ENCODE results near the gene ZNF555. TPM values are rescaled to one million over a fixed set of nuclear protein-coding genes. Genes with fewer than 3 reads are reported as not detected.

Gene ZNF555
- total RNA-seq, 3 donors from 2014 or later (not counting 1 experiment from before 2014, with no cell fraction given): 2.0 to 4.6 (median 2.9) TPM

DNA sequence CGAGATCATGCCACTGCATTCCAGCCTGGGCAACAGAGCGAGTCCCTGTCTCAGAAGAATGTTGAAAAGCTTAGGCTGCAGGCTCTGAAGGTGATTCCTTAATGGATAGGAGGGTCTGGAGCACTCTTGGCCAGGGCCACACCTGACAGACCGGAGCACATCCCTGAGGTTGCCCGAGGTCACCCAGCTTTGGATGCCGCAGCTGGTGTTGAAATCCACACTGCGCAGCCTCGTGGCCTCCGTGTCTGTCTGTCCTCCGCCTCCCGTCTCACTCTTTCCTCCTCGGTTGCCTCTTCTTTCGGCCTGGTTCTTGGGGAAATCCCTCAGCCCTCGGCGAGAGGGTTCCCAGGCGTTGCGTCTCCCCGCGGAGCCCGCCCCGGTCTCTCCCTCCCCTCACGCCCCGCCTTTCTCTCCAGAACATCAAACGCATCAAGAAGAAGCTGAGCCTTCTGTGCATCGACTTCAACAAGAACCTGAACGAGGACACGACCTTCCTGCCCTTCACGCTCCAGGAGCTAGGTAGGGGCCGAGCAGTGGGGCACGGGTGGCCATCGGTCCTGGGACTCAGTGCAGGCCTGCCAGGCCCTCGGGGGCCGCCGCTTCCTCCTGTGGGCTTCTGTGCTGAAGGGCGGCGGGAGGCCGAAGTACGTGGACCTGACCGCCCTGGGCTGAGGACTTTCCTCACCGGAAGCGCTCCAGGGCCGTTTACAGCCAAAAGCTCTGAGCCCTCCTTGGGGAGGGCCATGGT, 41.8 kb upstream of the ZNF555 start:
- no peak overlapping the region for H3K27ac ChIP-seq (ENCODE audit: low read length)
- intact Hi-C loops (cut with micrococcal nuclease): no loop called here

DNA sequence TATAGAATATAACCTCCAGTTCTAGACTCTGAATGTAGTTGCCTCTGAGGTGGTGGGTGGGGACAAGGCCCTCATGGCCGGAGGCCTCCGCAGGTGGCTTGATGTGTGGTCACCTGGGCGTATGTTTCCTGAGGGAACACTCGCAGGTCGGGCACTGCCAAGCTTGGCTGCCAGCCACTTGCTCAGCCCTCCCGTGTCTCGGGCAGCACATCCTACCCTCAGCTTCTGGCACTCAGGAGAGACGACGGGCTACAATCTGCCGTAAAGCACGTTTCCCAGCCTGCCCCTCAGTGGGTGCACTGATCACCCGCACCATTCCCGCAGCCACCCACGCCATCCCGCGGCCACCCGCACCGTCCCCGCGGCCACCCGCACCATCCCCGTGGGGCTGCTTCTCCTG, 40.8 kb upstream of the ZNF555 start:
- Mint-ChIP-seq H3K27ac (no peak overlapping the region), H3K36me3 (no peaks in the 10 kb centered on the region), H3K27me3 (ENCODE audit: low read depth in 2 of 2) (no peaks in the 10 kb centered on the region), H3K4me1 (peaks cover 7 to 11% of the 10 kb centered on the region in 2 donors), H3K4me3 (no peak overlapping the region), H3K9me3 (no peaks in the 10 kb centered on the region)
- DNase-seq (no peak), ATAC-seq (no peak)
- WGBS (ENCODE audit: insufficient coverage): 98% methylated on average over 22 of the region's 22 CpGs
- H3K4me1 ChIP-seq (ENCODE audit: control insufficient read depth, insufficient read depth, low read length): no peaks in the 10 kb centered on the region
- no peaks in the 10 kb centered on the region for H3K9me3 ChIP-seq (ENCODE audit: control insufficient read depth, insufficient read depth, low read length)
- H3K27ac ChIP-seq (ENCODE audit: low read length): no peak overlapping the region
- no peak overlapping the region for H3K4me3 ChIP-seq (ENCODE audit: low read length)
- peaks cover 13% of the 10 kb centered on the region for H3K36me3 ChIP-seq (ENCODE audit: control insufficient read depth, insufficient read depth, low read length)
- intact Hi-C loops (cut with micrococcal nuclease): no loop called here
- TF ChIP-seq, protein P1, sequence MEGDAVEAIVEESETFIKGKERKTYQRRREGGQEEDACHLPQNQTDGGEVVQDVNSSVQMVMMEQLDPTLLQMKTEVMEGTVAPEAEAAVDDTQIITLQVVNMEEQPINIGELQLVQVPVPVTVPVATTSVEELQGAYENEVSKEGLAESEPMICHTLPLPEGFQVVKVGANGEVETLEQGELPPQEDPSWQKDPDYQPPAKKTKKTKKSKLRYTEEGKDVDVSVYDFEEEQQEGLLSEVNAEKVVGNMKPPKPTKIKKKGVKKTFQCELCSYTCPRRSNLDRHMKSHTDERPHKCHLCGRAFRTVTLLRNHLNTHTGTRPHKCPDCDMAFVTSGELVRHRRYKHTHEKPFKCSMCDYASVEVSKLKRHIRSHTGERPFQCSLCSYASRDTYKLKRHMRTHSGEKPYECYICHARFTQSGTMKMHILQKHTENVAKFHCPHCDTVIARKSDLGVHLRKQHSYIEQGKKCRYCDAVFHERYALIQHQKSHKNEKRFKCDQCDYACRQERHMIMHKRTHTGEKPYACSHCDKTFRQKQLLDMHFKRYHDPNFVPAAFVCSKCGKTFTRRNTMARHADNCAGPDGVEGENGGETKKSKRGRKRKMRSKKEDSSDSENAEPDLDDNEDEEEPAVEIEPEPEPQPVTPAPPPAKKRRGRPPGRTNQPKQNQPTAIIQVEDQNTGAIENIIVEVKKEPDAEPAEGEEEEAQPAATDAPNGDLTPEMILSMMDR (IDR thresholded peaks at IDR 0.05): no peak
- H3K27me3 ChIP-seq (ENCODE audit: control insufficient read depth, insufficient read depth, low read length): no peaks in the 10 kb centered on the region

More for the DNA sequence above, 41.8 kb upstream of the ZNF555 start:
- WGBS (ENCODE audit: insufficient coverage): 96% methylated on average over 41 of the region's 41 CpGs
- Mint-ChIP-seq H3K4me1 (peaks cover 7 to 11% of the 10 kb centered on the region in 2 donors), H3K36me3 (no peaks in the 10 kb centered on the region), H3K9me3 (no peaks in the 10 kb centered on the region), H3K27ac (no peak overlapping the region), H3K27me3 (ENCODE audit: low read depth in 2 of 2) (no peaks in the 10 kb centered on the region), H3K4me3 (no peak overlapping the region)
- TF ChIP-seq, protein P1 (IDR thresholded peaks at IDR 0.05): no peak
- no peak for DNase-seq
- Histone ChIP-seq H3K4me1 (ENCODE audit: control insufficient read depth, insufficient read depth, low read length) (no peaks in the 10 kb centered on the region), H3K36me3 (ENCODE audit: control insufficient read depth, insufficient read depth, low read length) (peaks cover 8% of the 10 kb centered on the region), H3K27me3 (ENCODE audit: control insufficient read depth, insufficient read depth, low read length) (no peaks in the 10 kb centered on the region), H3K4me3 (ENCODE audit: low read length) (no peak overlapping the region), H3K9me3 (ENCODE audit: control insufficient read depth, insufficient read depth, low read length) (no peaks in the 10 kb centered on the region)
- no peak for ATAC-seq

DNA sequence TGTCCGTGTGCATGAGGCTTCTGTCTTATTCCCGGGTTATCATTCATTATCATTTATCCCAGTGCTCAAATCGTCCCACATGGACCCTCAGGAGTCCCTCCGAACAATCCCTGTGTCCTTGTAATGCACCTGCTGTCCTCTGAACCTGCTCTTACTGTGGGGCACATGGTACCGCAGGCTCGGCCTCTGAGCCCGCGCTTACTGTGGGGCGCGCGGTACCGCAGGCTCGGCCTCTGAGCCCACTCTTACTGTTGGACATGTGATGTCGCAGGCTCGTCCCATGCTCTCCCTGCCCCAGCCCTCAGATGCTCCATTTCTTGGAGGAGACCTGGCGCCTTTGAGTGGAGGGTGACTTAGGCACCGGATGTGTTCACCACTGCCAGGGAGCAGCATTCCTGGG, 38.4 kb upstream of the ZNF555 start:
- Histone ChIP-seq H3K36me3 (ENCODE audit: control insufficient read depth, insufficient read depth, low read length) (peaks cover 8% of the 10 kb centered on the region), H3K4me1 (ENCODE audit: control insufficient read depth, insufficient read depth, low read length) (no peaks in the 10 kb centered on the region), H3K27ac (ENCODE audit: low read length) (no peak overlapping the region), H3K4me3 (ENCODE audit: low read length) (no peak overlapping the region), H3K9me3 (ENCODE audit: control insufficient read depth, insufficient read depth, low read length) (no peaks in the 10 kb centered on the region), H3K27me3 (ENCODE audit: control insufficient read depth, insufficient read depth, low read length) (no peaks in the 10 kb centered on the region)
- TF ChIP-seq, protein P1 (IDR thresholded peaks at IDR 0.05): no peak
- peaks cover 7 to 11% of the 10 kb centered on the region in 2 donors for H3K4me1 Mint-ChIP-seq
- DNase-seq (no peak), ATAC-seq (no peak)
- H3K4me3 Mint-ChIP-seq: no peak overlapping the region
- H3K36me3 Mint-ChIP-seq: no peaks in the 10 kb centered on the region
- H3K27me3 Mint-ChIP-seq (ENCODE audit: low read depth in 2 of 2): no peaks in the 10 kb centered on the region
- WGBS (ENCODE audit: insufficient coverage): 98% methylated on average over 17 of the region's 17 CpGs
- intact Hi-C loops (cut with micrococcal nuclease): no loop called here
- peak overlapping the region; percentile 10 to 56 for H3K27ac Mint-ChIP-seq
- H3K9me3 Mint-ChIP-seq: no peaks in the 10 kb centered on the region
